Measurements from ENCODE around the gene IFIT3.

The IFIT3 gene

GRCh38 chr10:89357975-89358374, 30.2 kb downstream of the IFIT3 start:
- DNase-seq (ENCODE audit: low read depth in 2 of 2) = no peak

DNA sequence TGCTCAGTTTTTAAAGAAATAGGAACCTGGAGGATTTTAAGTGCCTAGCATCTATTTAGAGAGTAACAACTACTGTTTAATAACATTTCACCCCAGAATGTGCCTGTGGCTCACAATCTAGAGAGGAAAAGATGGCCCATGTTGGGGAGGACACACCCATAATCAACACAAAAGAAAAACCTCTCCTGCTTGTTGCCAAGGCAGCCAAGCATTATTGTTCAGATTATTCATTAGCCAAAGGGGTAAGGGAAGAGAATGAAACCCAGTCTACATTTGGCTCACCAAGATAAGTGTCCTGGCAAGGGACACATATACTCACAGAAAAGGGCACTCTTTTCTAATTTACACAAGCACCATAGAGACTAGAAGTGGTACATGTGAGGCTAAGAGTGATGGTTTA, 32.4 kb downstream of the IFIT3 start:
- DNase-seq (ENCODE audit: low read depth in 2 of 2) = no peak

DNA sequence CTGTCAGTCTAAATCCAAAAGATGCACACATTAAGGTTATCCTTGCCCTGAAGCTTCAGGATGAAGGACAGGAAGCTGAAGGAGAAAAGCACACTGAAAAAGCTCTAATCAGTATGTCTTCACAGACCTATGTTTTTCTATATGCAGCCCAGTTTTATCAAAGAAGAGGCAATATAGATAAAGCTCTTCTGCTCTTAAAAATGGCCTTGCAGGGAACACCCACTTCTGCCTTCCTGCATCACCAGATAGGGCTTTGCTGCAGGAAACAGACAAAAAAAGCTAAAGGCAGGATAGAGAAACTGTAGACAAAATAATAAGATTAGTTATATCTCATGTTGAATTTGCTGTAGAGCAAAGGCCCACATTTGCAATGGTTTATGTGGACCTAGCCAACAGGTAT, 35.1 kb downstream of the IFIT3 start:
- DNase-seq (ENCODE audit: low read depth in 2 of 2) = no peak

DNA sequence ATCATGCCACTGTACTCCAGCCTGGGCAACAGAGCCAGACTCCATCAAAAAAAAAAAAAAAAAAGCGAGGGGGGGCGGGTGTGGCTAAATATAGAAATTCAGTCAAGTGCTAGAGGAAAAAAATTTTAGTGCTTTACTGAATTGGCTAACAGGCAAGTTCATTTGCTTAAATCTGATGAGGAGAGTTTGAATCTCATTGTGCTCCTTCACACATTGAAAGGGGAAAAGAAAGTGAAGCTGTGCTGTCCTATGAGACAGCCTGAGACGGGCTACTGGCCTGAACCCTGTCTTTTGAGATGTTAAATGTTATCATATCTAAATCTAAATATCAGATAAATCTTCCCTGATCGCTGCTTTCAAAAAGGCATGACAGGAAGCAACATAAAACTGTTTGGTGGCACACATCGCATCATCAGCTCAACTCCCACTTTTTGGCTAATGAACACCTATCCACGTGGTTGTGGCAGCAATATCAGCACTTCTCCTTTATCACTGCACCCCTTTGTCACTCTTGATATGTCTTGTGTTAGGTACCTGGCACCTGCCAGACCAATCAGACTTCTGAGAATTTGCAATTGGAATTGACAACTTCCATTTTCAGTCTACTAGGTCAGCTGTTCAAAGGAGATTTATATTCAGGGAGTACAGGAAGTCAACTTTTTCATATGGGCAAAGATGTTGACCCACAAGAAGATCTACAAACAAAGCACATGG, 36.1 kb downstream of the IFIT3 start:
- no peak for DNase-seq (ENCODE audit: low read depth in 2 of 2)

GRCh38 chr10:89364531-89364930, 36.7 kb downstream of the IFIT3 start:
- DNase-seq (ENCODE audit: low read depth in 2 of 2) = no peak

DNA sequence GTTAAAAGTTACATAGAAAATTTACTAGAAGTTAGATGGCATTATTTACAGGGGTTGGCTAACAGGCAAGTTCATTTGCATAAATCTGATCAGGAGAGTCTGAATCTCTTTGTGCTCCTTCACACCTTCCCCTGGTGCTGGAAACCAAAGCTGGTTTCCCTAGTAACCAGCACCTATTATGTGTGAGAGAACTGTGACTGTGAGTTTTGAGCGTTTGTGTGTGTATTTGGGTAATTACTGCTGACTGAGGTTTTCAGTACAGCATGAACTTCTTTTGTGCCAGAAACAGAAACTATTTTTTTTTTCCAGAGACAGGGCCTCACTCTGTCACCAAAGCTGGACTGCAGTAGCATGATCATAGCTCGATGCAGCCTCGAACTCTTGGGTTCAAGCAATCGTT, 39.7 kb downstream of the IFIT3 start:
- DNase-seq (ENCODE audit: low read depth in 2 of 2) = no peak

DNA sequence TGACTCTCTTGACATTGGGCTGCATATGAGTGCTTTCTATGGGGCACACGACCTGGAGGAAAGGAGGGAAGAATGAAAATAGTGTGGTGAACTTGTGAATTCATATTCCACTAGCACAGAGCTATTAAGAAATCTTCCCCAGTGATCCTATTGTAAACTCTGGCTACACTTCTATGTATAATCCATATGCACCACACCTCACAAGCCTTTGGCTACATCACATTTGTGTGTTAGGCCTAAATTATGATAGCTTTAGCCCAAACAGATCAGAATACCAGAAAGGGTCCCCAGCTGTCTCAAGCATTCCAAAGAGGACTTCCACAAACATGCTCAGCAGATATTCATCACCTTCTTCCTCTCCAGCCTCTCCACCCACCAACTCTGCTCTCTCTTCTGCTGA, 40.3 kb downstream of the IFIT3 start:
- no peak for DNase-seq (ENCODE audit: low read depth in 2 of 2)

DNA sequence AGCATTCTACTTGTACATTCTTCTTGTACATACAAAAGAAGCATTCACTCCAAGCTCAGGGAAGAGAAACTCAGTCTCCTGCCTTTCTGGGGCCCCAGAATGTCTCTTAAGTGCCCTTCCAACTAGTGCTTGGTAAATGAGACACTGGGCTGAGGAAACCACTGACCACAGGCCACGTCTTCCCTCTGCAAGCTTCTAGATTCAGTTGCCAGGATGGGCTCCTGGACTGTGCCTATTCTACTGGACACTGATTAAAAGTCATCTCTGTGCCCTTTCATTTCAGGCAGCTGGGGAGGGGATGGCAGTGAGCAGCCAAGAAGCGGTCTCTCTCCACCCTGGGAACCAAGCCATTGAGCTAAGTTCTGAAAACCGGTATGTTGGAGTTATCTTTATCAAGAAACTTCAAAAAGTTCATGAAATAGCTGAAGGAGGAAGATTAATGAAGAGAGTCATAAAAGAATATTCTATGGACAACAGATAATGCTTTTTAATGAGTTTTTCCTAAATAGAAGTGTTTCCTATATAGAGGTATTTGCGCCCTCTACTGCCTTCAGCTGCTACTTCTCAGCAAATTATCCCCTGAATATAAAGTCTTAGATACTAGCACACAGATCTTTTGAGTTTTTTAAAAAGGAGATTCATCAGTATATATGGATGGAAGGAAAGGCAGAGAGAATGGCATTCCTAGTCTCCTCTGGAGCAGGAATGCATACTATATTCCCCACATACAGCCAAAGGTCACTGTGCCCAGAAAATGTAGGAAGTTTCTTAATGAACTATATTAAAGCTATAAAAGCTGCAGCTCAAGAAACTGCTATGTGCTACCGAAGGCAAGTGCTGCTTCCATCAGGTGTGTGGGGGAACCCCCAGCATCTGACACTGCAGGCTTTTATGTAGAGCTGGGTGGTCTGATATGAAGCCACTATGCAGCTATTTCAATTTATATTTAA, 41.6 kb downstream of the IFIT3 start:
- no peak for DNase-seq (ENCODE audit: low read depth in 2 of 2)

DNA sequence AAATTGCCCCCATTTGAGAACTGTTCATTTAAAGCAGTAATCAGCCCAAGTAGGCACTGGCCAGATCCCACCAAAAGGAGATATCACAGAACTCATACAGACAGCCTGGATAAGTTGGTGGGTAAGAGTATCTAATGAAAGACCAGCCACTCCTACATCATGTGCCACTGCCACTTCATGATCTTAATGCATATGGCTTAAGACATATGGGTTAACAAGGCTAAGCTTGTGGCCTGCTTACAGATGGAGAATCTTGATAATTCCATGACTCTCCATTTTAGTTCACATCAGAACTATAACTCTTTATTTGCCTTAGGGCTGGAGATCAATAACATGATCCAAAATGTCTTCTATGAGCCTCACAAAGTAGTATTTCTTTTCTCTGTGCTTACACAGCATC, 43.3 kb downstream of the IFIT3 start:
- DNase-seq (ENCODE audit: low read depth in 2 of 2) = no peak

GRCh38 chr10:89371987-89372386, 44.2 kb downstream of the IFIT3 start:
- DNase-seq (ENCODE audit: low read depth in 2 of 2) = no peak

- no peak for DNase-seq (ENCODE audit: low read depth in 2 of 2)
Observed at GRCh38 chr10:89373916-89374711, 46.3 kb downstream of the IFIT3 start.

DNA sequence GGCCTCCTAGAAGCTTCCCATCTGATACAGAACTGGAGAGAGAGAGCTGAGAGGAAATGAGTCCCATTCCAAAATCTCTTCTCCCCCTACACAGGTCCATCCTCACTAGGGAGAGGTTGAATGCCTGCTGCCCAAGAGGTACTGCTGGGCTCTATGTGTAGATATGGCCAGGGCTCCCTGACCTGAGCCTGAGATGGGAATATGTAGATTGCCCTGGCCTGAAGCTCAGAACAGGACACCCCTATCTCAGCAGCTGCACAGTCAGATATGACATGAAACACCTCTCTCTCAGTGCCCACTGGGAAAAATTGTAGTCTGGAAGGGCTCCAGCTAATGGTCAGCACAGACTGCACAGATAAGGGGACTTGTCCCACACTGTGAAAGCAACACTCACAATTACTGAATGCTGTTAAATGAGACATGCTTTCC, 46.9 kb downstream of the IFIT3 start:
- no peak for DNase-seq (ENCODE audit: low read depth in 2 of 2)

DNA sequence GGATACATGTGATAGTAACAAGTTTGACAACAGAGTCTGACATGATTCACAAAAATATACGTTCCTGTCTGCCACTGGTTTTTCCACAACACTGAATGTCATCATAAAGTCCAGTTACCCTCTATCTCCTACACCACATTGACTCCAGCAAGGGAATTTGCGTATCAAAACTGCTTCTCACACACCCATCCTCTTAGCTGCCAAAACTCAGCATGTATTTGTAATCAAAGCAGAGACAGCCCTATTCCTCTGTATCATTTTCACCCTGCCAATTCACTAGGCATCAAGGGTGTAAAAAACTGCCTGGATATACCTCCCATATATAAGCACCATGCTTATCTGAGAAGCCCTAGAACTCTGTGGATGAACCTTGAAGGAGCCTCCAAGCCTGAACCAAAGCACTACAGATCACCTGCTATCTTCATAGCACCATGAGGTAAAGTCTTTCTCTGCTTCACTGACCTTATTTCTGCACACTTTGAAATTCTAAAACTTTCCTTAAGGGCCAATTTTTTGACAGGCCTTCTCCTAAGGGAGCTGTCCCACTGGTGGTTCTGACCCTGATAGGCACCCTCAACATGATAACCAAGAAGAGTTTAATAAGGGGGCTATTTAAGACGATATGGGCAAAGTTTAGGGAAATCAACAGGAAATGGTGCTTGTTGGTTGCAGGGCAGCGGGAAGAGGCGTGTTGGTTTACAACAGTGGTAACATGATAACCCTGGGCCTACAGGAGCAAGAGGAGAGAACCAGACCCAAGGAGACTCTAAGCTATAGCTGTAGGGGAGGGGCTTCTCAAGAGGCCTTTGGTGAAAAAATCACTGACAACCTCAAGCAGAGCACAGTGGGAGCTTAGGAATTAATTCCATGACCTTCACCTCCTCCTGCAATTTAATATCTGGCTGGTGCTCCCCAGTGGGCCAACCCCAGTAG, 50.2 kb downstream of the IFIT3 start, which contains the start of gene IFIT1B:
Gene IFIT1B (plus strand): TSS at position 352 of the 933 bp plus-strand sequence. CDS start 80 bp downstream, at position 432.
- no peak for DNase-seq (ENCODE audit: low read depth in 2 of 2)

GRCh38 chr10:89379103-89379502, 51.3 kb downstream of the IFIT3 start:
- no peak for DNase-seq (ENCODE audit: low read depth in 2 of 2)

GRCh38 chr10:89382757-89383156, 55.0 kb downstream of the IFIT3 start:
- DNase-seq (ENCODE audit: low read depth in 2 of 2) = no peak

DNA sequence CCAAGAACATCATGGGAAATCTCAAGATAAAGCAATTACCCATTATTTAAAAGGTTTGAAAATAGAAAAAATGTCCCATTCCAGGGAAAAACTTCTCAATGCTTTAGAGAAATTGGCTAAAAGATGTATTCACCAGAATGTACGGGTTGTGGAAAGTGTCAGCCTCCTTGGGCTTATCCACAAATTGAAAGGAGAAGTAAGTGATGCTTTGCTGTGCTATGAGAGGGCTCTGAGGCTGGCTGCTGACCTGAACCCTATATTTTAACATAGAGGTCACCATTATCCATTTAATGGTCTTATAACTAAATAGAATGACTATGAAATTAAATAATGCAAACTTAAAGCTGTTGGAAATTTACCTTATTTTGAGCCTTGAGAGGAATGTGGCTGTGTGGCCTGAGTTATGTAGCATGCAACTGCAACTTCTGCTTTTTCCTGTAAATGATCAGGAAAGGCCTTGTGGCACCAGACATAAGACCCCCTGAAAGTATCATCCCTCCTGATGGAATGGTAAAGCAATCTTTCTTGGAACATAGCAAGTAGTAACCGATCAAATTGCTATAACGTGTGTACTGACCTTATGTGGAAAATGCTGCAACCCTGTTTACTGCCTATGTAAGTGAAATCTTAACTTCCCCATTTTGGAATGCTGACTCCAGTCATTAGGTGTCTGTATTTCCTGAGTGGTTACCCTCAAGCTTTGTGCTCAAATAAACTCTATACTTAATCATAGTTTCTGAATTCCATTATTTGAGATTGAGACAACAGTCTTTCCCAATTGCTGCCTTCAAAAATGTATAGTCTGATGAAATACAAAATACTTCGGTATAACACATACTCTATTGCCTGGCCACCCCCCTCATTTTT, 56.9 kb downstream of the IFIT3 start:
- DNase-seq (ENCODE audit: low read depth in 2 of 2) = no peak

DNA sequence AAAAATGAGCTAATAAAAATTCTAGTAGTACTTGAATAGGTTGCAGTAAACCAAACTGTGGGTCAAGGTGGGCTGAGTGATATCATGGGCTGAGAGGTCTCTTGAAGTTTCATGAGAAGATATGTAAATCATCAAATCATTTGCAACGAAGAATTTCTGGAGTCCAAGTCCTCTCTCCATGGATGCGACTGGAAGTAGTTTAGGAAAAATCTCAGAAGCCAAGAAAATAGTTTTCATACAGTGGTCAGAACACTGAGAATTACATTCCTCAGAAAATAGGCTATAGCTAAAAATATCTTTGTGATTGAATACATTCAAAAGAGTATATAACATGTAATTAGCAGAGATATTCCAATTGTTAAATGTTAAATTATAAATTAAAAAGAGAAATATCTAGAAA, 61.0 kb downstream of the IFIT3 start:
- no peak for DNase-seq (ENCODE audit: low read depth in 2 of 2)

GRCh38 chr10:89389254-89389653, 61.5 kb downstream of the IFIT3 start:
- DNase-seq (ENCODE audit: low read depth in 2 of 2) = no peak

All from activated CD4-positive, alpha-beta T cell treated with anti-CD3 and anti-CD28 coated beads for 24 hours (primary cell).